GM12872 (cell line): ENCODE results near the gene APOC3.

ENCODE experiments used
- TF ChIP-seq, protein P1 (sequence below): IDR thresholded peaks from 3 replicates; pipeline ENCODE4 v1.5.1; 2011; ENCODE audit warnings: low read depth, mild to moderate bottlenecking, low read length, moderate library complexity; ENCODE audit not compliant: insufficient read depth

APOC3 gene

GRCh38 chr11:116866804-116867455 lies 37.2 kb downstream of the APOC3 start:
- TF ChIP-seq, protein P1, sequence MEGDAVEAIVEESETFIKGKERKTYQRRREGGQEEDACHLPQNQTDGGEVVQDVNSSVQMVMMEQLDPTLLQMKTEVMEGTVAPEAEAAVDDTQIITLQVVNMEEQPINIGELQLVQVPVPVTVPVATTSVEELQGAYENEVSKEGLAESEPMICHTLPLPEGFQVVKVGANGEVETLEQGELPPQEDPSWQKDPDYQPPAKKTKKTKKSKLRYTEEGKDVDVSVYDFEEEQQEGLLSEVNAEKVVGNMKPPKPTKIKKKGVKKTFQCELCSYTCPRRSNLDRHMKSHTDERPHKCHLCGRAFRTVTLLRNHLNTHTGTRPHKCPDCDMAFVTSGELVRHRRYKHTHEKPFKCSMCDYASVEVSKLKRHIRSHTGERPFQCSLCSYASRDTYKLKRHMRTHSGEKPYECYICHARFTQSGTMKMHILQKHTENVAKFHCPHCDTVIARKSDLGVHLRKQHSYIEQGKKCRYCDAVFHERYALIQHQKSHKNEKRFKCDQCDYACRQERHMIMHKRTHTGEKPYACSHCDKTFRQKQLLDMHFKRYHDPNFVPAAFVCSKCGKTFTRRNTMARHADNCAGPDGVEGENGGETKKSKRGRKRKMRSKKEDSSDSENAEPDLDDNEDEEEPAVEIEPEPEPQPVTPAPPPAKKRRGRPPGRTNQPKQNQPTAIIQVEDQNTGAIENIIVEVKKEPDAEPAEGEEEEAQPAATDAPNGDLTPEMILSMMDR = no peak

- TF ChIP-seq, protein P1 = no peak
Observed at GRCh38 chr11:116867619-116868018, 37.9 kb downstream of the APOC3 start.

DNA sequence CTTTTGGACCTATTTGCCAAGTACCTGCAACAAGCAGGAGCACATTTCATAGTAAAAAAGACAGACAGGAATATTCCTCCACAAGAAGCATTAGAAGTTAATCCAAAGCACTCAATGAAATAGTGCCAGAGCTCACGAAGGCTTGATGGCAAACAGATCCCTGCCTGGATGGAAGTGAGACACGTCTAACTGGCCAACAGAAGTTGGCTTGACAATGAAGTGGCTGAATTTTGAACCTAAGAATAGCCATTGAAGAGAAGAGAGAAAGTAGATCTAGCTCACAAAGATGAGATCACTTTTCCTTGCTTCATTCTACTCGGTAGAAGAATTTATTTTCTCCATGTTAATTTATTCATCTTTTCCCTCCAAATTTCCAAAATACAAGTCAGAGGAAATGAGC lies 38.4 kb downstream of the APOC3 start:
- TF ChIP-seq, protein P1 = no peak

DNA sequence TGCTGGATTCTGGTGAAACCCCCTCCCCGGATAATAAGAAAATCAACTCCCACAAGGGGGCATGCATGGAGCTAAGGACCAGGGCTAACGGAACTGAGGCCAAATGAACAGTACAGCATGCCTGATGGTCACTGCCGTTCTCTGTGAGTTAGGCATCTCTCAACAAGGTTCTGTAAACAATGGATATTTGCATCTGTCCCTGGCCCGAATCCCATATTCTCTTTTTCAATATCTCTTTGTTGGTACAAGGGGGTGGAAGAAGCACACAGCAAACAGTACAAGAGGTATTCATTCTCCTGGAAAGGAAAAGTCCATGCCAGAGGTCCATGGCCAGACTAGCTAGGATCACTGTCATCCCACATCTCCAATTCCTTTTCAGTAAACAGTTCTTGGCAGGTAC lies 39.9 kb downstream of the APOC3 start:
- TF ChIP-seq, protein P1 = no peak

- TF ChIP-seq, protein P1 = no peak
Observed at GRCh38 chr11:116870054-116870453, 40.3 kb downstream of the APOC3 start.

DNA sequence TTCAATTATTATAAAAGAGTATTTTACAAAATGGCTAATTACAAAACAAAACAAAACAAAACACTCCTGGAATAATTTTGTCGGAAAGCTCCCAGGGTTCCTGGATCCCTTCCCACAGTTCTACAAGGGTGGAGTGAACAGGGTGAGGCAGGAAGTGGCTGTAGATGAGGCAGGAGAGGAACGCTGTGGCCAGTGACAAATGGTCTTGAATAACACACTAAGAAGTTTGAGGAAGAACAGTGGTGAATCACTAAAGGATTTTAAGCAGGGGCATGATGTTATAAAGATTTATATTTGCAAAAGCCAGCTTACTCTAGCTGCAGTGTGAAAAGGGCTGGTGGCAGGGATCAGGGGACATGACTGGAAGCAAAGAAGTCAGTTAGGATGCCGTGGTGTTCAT lies 41.5 kb downstream of the APOC3 start:
- TF ChIP-seq, protein P1 = no peak

GRCh38 chr11:116873381-116873780 lies 43.7 kb downstream of the APOC3 start:
- TF ChIP-seq, protein P1 = no peak
